ENCODE measurements around the gene MASP1.

DNA sequence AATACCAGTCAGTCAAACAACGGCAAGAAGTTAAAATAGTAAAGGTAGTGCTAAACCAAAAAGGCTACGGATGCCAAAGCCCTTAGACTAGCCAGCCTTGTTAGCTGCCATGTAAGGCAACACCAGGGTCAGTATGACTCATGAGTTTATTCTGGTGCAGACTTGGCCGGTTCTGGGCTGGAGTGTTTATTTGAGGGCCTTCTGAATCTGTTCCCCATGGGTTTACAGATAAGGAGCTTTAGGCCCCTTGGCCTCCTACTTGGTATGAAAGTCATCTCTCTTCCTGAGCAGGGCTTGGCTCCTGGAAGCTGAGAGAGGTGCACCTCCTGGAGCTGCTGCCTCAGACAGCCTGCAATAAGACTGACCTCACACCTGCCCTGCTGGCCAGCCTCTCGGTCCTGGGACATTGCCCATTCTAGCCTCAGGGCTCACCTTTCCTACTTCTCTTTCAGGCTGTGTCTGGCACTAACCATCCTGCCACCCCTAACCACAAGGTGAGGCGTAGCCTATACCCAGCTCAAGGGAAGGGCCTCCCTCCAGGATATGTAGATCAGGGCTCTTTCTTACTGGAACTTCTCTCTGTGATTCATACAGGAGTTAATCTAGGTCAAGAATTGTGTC lies 104.6 kb downstream of the MASP1 start:
- TF ChIP-seq, protein P1, sequence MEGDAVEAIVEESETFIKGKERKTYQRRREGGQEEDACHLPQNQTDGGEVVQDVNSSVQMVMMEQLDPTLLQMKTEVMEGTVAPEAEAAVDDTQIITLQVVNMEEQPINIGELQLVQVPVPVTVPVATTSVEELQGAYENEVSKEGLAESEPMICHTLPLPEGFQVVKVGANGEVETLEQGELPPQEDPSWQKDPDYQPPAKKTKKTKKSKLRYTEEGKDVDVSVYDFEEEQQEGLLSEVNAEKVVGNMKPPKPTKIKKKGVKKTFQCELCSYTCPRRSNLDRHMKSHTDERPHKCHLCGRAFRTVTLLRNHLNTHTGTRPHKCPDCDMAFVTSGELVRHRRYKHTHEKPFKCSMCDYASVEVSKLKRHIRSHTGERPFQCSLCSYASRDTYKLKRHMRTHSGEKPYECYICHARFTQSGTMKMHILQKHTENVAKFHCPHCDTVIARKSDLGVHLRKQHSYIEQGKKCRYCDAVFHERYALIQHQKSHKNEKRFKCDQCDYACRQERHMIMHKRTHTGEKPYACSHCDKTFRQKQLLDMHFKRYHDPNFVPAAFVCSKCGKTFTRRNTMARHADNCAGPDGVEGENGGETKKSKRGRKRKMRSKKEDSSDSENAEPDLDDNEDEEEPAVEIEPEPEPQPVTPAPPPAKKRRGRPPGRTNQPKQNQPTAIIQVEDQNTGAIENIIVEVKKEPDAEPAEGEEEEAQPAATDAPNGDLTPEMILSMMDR (IDR thresholded peaks at IDR 0.05), result no peak
- no peak for TF ChIP-seq POLR2A (IDR thresholded peaks at IDR 0.05)
